ENCODE measurements around the gene DNAI7.
A peak's percentile ranks its signal among the peaks of the same experiment; 100 is the strongest.

The DNAI7 gene

DNA sequence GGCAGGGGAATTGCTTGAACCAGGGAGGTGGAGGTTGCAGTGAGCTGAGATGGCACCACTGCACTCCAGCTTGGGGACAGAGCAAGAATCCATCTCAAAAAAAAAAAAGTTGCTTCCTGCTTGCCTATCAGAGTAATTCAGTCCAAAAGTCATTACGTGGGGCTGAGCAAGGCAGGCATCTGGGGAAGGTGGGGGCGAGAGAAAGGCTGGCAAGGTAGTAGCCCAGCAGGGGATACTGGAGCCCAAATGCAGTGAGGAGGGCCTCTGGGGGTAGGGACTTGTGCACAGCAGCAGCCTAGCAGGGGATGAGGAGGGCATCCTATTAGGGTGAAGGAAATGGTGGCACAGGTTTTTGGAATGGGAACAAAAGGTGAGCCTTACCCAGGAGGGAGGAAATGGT is 7.2 kb upstream of the DNAI7 start:
- Histone ChIP-seq H3K4me3 (ENCODE audit: low read depth, low read length) (no peak overlapping the region), H3K27me3 (ENCODE audit: control insufficient read depth, insufficient read depth, low read length) (no peaks in the 10 kb centered on the region), H3K36me3 (ENCODE audit: control insufficient read depth, insufficient read depth, low read length) (peaks cover 19% of the 10 kb centered on the region), H3K9me3 (ENCODE audit: control insufficient read depth, insufficient read depth, low read length) (no peaks in the 10 kb centered on the region), H3K27ac (ENCODE audit: low read depth, low read length) (no peak overlapping the region), H3K9ac (ENCODE audit: low read depth, low read length) (no peak overlapping the region), H3K4me1 (ENCODE audit: control insufficient read depth, insufficient read depth, low read length) (no peaks in the 10 kb centered on the region)

DNA sequence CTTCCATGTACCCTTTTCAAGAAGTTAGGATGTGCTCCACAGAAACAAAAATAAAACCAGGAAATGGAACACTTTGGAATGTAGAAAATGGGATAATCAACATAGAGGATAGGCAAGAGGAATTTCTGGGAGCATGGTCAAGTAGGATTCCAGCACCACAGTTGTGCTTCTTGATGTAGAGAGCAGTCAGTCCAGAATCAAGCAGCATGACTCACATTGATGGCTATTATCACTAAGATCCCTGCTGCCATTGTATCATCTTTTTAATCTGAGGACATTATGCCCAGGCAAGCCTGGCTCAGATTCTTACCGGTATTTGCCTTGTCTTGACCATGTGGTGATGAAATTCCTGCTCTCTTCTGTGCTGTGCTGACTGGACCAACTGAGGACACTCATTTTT is 5.7 kb upstream of the DNAI7 start:
- no peak overlapping the region for H3K27ac ChIP-seq (ENCODE audit: low read depth, low read length)
- H3K9ac ChIP-seq (ENCODE audit: low read depth, low read length), result no peak overlapping the region
- H3K9me3 ChIP-seq (ENCODE audit: control insufficient read depth, insufficient read depth, low read length), result no peaks in the 10 kb centered on the region
- H3K4me3 ChIP-seq (ENCODE audit: low read depth, low read length), result no peak overlapping the region
- H3K4me1 ChIP-seq (ENCODE audit: control insufficient read depth, insufficient read depth, low read length), result peaks cover 3% of the 10 kb centered on the region; the same call in 1 of the 2 replicates
- peaks cover 9% of the 10 kb centered on the region; the same call in 1 of the 2 replicates for H3K36me3 ChIP-seq (ENCODE audit: control insufficient read depth, insufficient read depth, low read length)
- H3K27me3 ChIP-seq (ENCODE audit: control insufficient read depth, insufficient read depth, low read length), result no peaks in the 10 kb centered on the region

DNA sequence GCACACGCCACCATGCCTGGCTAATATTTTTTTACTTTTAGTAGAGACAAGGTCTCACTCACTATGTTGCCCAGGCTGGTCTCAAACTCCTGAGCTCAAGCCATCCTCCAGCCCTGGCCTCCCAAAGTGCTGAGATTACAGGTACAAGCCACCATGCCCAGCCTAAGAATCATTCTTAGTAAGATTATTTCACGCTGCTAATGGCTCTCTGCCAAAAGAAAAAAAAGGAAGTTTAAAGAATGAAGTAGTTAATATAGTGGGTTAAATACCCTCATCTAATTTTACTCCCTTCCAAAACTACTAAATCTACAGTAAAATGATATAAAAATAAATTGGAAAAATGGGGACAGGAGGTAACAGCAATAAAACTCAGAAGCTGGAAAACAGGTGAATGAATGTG is 2.6 kb upstream of the DNAI7 start:
- H3K9me3 ChIP-seq (ENCODE audit: control insufficient read depth, insufficient read depth, low read length), result no peaks in the 10 kb centered on the region
- peaks cover 3% of the 10 kb centered on the region; the same call in 1 of the 2 replicates for H3K4me1 ChIP-seq (ENCODE audit: control insufficient read depth, insufficient read depth, low read length)
- H3K9ac ChIP-seq (ENCODE audit: low read depth, low read length), result no peak overlapping the region
- H3K4me3 ChIP-seq (ENCODE audit: low read depth, low read length), result no peak overlapping the region
- no peak overlapping the region for H3K27ac ChIP-seq (ENCODE audit: low read depth, low read length)
- no peaks in the 10 kb centered on the region for H3K27me3 ChIP-seq (ENCODE audit: control insufficient read depth, insufficient read depth, low read length)
- H3K36me3 ChIP-seq (ENCODE audit: control insufficient read depth, insufficient read depth, low read length), result no peaks in the 10 kb centered on the region

DNA sequence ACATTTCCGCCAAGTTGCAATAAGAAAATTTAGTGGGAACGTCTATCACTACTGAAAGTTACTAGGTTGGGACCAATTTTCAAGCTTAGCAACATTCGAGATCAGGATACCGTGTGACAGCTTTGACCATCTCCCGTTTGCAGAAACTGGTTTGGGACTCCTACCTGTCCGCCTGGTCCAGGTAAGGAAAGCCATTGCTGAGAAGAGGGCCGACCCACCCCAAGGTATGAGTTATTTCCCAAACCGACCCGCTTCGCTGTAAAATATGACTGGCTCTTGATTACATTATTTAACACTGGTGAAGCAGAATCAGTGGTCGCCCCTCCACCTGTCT is 271 bp downstream of the DNAI7 start:
- peak overlapping the region; percentile 64 for H3K9ac ChIP-seq (ENCODE audit: low read depth, low read length)
- H3K27me3 ChIP-seq (ENCODE audit: control insufficient read depth, insufficient read depth, low read length), result no peaks in the 10 kb centered on the region
- peaks cover 3% of the 10 kb centered on the region; the same call in 1 of the 2 replicates for H3K4me1 ChIP-seq (ENCODE audit: control insufficient read depth, insufficient read depth, low read length)
- peak overlapping the region; percentile 53 for H3K27ac ChIP-seq (ENCODE audit: low read depth, low read length)
- no peaks in the 10 kb centered on the region for H3K9me3 ChIP-seq (ENCODE audit: control insufficient read depth, insufficient read depth, low read length)
- no peaks in the 10 kb centered on the region for H3K36me3 ChIP-seq (ENCODE audit: control insufficient read depth, insufficient read depth, low read length)
- H3K4me3 ChIP-seq (ENCODE audit: low read depth, low read length), result peak overlapping the region; percentile 97

DNA sequence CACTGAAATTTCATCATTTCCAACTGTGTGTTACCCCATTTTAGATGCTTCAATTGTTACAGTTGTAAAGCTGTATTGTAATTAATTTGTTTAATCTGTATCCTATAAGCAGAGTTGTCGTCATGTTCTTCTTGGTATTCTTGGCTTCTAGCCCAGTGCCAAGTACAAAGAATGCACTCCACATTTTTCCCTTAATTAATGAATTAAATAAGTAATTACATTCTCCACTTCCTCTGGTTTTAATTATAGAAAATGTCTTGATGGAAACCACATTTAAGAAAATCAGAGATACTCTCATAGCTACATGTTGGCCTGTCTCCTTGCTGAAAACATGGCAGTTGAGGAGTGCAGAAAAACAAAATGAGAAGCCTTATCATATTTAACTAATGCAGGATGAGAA is 746 bp downstream of the DNAI7 start:
- peak overlapping the region; percentile 97 for H3K4me3 ChIP-seq (ENCODE audit: low read depth, low read length)
- no peaks in the 10 kb centered on the region for H3K27me3 ChIP-seq (ENCODE audit: control insufficient read depth, insufficient read depth, low read length)
- no peak overlapping the region for H3K27ac ChIP-seq (ENCODE audit: low read depth, low read length)
- peaks cover 3% of the 10 kb centered on the region; the same call in 1 of the 2 replicates for H3K4me1 ChIP-seq (ENCODE audit: control insufficient read depth, insufficient read depth, low read length)
- no peak overlapping the region for H3K9ac ChIP-seq (ENCODE audit: low read depth, low read length)
- H3K9me3 ChIP-seq (ENCODE audit: control insufficient read depth, insufficient read depth, low read length), result no peaks in the 10 kb centered on the region
- H3K36me3 ChIP-seq (ENCODE audit: control insufficient read depth, insufficient read depth, low read length), result no peaks in the 10 kb centered on the region

DNA sequence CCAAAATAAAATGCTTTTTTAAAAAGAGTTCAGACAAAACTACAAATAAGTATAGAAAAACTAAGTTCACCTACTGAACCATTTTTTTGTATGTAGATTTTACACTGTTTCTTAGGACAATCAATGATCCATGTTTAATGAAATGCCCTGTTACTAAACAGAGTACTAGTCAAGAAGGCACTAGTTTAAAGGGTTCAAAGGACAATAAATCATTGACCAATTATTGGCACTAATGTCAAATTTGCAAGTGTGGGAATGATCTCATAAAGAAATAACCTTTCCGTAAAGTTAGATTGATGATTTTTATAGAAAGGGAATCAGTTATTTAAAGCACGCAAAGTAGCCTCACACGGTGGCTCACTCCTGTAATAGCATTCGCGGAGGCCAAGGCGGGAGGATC is 4.2 kb downstream of the DNAI7 start:
- Histone ChIP-seq H3K27me3 (ENCODE audit: control insufficient read depth, insufficient read depth, low read length) (no peaks in the 10 kb centered on the region), H3K9ac (ENCODE audit: low read depth, low read length) (no peak overlapping the region), H3K36me3 (ENCODE audit: control insufficient read depth, insufficient read depth, low read length) (no peaks in the 10 kb centered on the region), H3K27ac (ENCODE audit: low read depth, low read length) (no peak overlapping the region), H3K4me1 (ENCODE audit: control insufficient read depth, insufficient read depth, low read length) (0 out of 2 replicates have a peak, but pooled peaks cover under 1% of the 10 kb centered on the region), H3K4me3 (ENCODE audit: low read depth, low read length) (no peak overlapping the region), H3K9me3 (ENCODE audit: control insufficient read depth, insufficient read depth, low read length) (no peaks in the 10 kb centered on the region)

DNA sequence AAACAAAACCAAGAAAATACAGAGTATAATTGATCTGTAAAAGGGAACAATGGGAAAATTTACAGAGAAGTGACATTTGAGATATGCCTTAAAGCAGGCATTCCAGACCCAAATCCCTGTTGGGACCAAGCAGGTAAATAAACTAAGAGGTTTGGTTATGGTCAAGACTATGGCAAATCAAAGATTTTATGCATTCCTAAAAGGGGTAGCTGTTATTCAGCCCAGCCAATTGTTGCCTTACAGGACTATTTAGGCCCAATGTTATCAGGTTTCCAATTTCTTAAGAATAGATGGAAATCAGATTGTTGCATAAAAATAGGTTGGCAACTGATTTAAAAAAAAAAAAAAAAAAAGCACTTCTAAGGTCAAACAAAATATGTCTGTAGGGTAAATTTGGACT is 5.3 kb downstream of the DNAI7 start:
- Histone ChIP-seq H3K9me3 (ENCODE audit: control insufficient read depth, insufficient read depth, low read length) (no peaks in the 10 kb centered on the region), H3K9ac (ENCODE audit: low read depth, low read length) (no peak overlapping the region), H3K27ac (ENCODE audit: low read depth, low read length) (no peak overlapping the region), H3K4me1 (ENCODE audit: control insufficient read depth, insufficient read depth, low read length) (no peaks in the 10 kb centered on the region), H3K27me3 (ENCODE audit: control insufficient read depth, insufficient read depth, low read length) (no peaks in the 10 kb centered on the region), H3K4me3 (ENCODE audit: low read depth, low read length) (no peak overlapping the region), H3K36me3 (ENCODE audit: control insufficient read depth, insufficient read depth, low read length) (no peaks in the 10 kb centered on the region)

DNA sequence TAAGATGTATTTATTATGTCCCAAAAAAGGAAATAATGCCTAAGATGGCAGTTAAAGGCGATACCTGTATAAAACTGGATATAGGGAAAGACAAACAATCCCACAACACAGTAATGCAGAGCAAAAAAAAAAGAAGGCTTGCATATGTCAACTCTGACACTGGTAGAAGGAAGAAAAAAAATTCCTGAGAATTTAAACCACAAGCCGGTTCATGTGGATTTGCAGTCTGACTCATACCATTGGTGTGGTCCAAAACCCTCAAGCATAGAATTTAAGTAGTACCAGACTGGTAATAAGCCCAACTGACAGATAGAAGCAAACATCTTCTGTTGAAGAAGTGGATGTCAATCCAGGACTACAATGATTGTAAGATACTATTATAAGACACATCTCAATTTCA is 7.2 kb downstream of the DNAI7 start:
- Histone ChIP-seq H3K27me3 (ENCODE audit: control insufficient read depth, insufficient read depth, low read length) (no peaks in the 10 kb centered on the region), H3K36me3 (ENCODE audit: control insufficient read depth, insufficient read depth, low read length) (no peaks in the 10 kb centered on the region), H3K9ac (ENCODE audit: low read depth, low read length) (no peak overlapping the region), H3K27ac (ENCODE audit: low read depth, low read length) (no peak overlapping the region), H3K4me3 (ENCODE audit: low read depth, low read length) (no peak overlapping the region), H3K4me1 (ENCODE audit: control insufficient read depth, insufficient read depth, low read length) (no peaks in the 10 kb centered on the region), H3K9me3 (ENCODE audit: control insufficient read depth, insufficient read depth, low read length) (no peaks in the 10 kb centered on the region)

DNA sequence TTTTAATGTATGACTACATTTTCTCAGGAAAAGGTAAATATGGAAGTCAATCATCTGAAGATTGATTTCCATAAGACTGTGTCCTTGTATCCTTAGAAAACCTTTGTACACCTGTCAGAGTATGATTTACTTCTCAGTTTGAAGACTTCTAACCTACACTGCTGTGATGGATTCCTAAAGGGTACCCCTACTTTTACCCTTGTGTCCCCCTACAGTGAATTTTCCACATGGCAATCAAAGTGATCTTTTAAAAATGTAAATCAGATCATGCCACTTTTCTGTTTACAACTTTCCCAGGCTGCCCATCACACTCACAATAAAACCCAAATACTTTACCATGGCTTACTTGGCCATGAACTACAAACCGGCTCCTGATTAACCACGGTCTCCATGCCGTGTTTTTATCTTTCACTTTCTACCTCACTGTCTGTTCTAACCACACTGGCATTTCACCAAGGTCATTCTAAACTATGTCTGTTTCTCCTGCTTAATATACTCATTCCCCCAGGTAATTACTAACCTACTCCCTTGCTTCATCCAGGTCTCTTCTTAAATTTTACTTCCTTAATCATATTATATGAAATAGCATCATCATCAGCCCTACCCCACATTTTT is 8.1 kb downstream of the DNAI7 start:
- Histone ChIP-seq H3K27ac (ENCODE audit: low read depth, low read length) (no peak overlapping the region), H3K4me1 (ENCODE audit: control insufficient read depth, insufficient read depth, low read length) (no peaks in the 10 kb centered on the region), H3K9ac (ENCODE audit: low read depth, low read length) (no peak overlapping the region), H3K36me3 (ENCODE audit: control insufficient read depth, insufficient read depth, low read length) (no peaks in the 10 kb centered on the region), H3K27me3 (ENCODE audit: control insufficient read depth, insufficient read depth, low read length) (no peaks in the 10 kb centered on the region), H3K9me3 (ENCODE audit: control insufficient read depth, insufficient read depth, low read length) (no peaks in the 10 kb centered on the region), H3K4me3 (ENCODE audit: low read depth, low read length) (no peak overlapping the region)

DNA sequence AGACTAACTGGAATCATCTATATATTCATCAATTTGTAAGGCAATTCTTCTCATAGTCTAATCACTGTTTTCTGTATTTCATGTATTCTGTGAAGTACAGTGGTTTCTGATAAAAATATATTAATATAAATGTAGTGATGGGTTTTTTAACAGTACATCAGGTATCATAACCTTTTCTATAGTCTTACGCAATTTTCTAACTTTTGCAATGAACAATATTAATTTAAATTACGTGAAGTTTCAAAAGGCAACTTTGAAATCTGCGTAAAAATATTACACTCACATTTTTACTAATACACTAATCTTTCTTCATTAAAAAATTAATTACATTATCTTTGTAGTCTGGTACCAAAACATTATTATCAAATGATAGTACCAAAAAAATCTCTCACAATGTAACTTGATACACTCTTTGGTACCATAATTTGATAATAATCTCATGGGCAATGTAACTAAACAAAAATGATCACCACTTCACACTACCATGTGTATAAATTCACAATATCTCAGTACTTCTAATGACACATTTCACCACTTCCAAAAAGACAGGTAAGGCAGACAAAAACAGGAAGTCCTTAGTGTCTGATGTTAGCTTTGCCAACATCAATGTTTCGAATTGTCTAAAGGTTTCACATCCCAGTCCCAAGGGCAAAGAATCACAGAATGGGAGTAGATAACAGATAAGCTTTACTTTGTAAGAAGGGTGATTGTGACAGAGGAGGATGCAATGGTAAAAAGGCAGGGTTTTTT is 8.7 kb downstream of the DNAI7 start:
- H3K4me1 ChIP-seq (ENCODE audit: control insufficient read depth, insufficient read depth, low read length), result no peaks in the 10 kb centered on the region
- no peak overlapping the region for H3K9ac ChIP-seq (ENCODE audit: low read depth, low read length)
- no peak overlapping the region for H3K4me3 ChIP-seq (ENCODE audit: low read depth, low read length)
- H3K27me3 ChIP-seq (ENCODE audit: control insufficient read depth, insufficient read depth, low read length), result no peaks in the 10 kb centered on the region
- H3K27ac ChIP-seq (ENCODE audit: low read depth, low read length), result no peak overlapping the region
- no peaks in the 10 kb centered on the region for H3K36me3 ChIP-seq (ENCODE audit: control insufficient read depth, insufficient read depth, low read length)
- H3K9me3 ChIP-seq (ENCODE audit: control insufficient read depth, insufficient read depth, low read length), result no peaks in the 10 kb centered on the region

DNA sequence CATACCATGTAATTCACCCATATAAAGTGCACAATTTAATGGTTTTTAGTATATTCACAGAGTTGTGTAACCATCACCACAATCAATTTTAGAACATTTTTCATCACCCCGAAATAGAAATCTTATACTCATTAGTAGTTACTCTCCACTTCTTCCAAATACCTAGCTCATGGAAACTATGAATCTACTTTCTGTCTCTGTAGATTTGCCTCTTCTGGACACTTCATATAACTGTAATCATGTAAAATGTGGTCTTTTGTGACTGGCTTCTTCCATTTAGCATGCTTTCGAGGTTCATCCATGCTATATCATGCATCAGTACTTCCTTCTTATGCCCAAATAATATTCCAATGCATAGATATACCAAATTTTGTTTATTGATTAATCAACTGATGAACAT is 10.8 kb downstream of the DNAI7 start:
- Histone ChIP-seq H3K27me3 (ENCODE audit: control insufficient read depth, insufficient read depth, low read length) (no peaks in the 10 kb centered on the region), H3K9me3 (ENCODE audit: control insufficient read depth, insufficient read depth, low read length) (no peaks in the 10 kb centered on the region), H3K27ac (ENCODE audit: low read depth, low read length) (no peak overlapping the region), H3K4me1 (ENCODE audit: control insufficient read depth, insufficient read depth, low read length) (no peaks in the 10 kb centered on the region), H3K36me3 (ENCODE audit: control insufficient read depth, insufficient read depth, low read length) (no peaks in the 10 kb centered on the region), H3K9ac (ENCODE audit: low read depth, low read length) (no peak overlapping the region), H3K4me3 (ENCODE audit: low read depth, low read length) (no peak overlapping the region)

Data from HUES48 (cell line).